CD8-positive, alpha-beta memory T cell (primary cell): ENCODE measurements around the gene TMPRSS3. TPM values are rescaled to one million over a fixed set of nuclear protein-coding genes. Genes with fewer than 3 reads are reported as not detected.

Experiments used
- CTCF ChIA-PET: fragments of 350-600 bp; sonication (Branson Sonifier 250); formaldehyde crosslinking; loops from one replicate; lab custom pipeline; 2021; ENCODE audit warnings: antibody characterized with exemption; lab: Charles Lee
- POLR2A ChIA-PET: fragments of 350-600 bp; sonication (Branson Sonifier 250); formaldehyde crosslinking; loops from one replicate; lab custom pipeline; 2021; ENCODE audit warnings: antibody characterized with exemption; lab: Charles Lee
- DNase-seq, 5 donors: peaks; one replicate each; pipeline versions ENCODE4 v3.0.0 to v3.0.0-alpha.2; 2020 to 2022; ENCODE audit warnings: mixed read lengths in 1 of 5
- H3K27ac ChIP-seq: one replicate; pipeline ENCODE4 v1.7.0; 2013; ENCODE audit warnings: low read depth, mild to moderate bottlenecking, low read length, moderate library complexity
- H3K27me3 ChIP-seq: 2 replicates; pipeline ENCODE4 v1.7.0; 2013; ENCODE audit warnings: low read length, mild to moderate bottlenecking; ENCODE audit not compliant: insufficient read depth, poor library complexity, severe bottlenecking
- H3K36me3 ChIP-seq: 2 replicates; pipeline ENCODE4 v1.7.0; 2013; ENCODE audit warnings: mild to moderate bottlenecking, low read length, moderate library complexity; ENCODE audit not compliant: insufficient read depth
- H3K4me1 ChIP-seq: 2 replicates; pipeline ENCODE4 v1.7.0; 2013; ENCODE audit warnings: mild to moderate bottlenecking, low read length, moderate library complexity; ENCODE audit not compliant: insufficient read depth
- H3K4me3 ChIP-seq: 2 replicates; pipeline ENCODE4 v1.7.0; 2013; ENCODE audit warnings: mild to moderate bottlenecking, low read length
- H3K9me3 ChIP-seq: 2 replicates; pipeline ENCODE4 v1.7.0; 2013; ENCODE audit warnings: mild to moderate bottlenecking, low read length
- H3K27ac Mint-ChIP-seq, 8 donors: one replicate each; pipeline ENCODE4 v1.8.0; 2020 to 2021; ENCODE audit warnings: mixed read lengths in 8 of 8, mild to moderate bottlenecking in 6 of 8, inconsistent platforms in 3 of 8, moderate library complexity in 3 of 8
- H3K27me3 Mint-ChIP-seq, 2 donors: one replicate each; pipeline ENCODE4 v1.8.0; 2020 to 2021; ENCODE audit warnings: mixed read lengths in 2 of 2, mild to moderate bottlenecking in 1 of 2, moderate library complexity in 1 of 2
- H3K36me3 Mint-ChIP-seq, 3 donors: one replicate each; pipeline ENCODE4 v1.8.0; 2020 to 2021; ENCODE audit warnings: mixed read lengths in 3 of 3, inconsistent platforms in 1 of 3, mild to moderate bottlenecking in 1 of 3
- H3K4me1 Mint-ChIP-seq, 3 donors: one replicate each; pipeline ENCODE4 v1.8.0; 2020 to 2021; ENCODE audit warnings: mixed read lengths in 3 of 3, inconsistent platforms in 1 of 3, mild to moderate bottlenecking in 1 of 3
- H3K4me3 Mint-ChIP-seq, 7 donors: one replicate each; pipeline ENCODE4 v1.8.0; 2020 to 2021; ENCODE audit warnings: mixed read lengths in 7 of 7, mild to moderate bottlenecking in 6 of 7, moderate library complexity in 4 of 7, inconsistent platforms in 2 of 7
- H3K9me3 Mint-ChIP-seq, 5 donors: one replicate each; pipeline ENCODE4 v1.8.0; 2020 to 2022; ENCODE audit warnings: mixed read lengths in 5 of 5, mild to moderate bottlenecking in 3 of 5, moderate library complexity in 2 of 5, inconsistent platforms in 1 of 5
- polyA plus RNA-seq: library from polyadenylated mRNA; unstranded; fragments of 300-500 nt; fragmentation: Illumina TruSeq; gene quantifications from one replicate; pipeline ENCODE4 v1.2.3, GENCODE V29; 2021
- total RNA-seq, 2 experiments: library from RNA; stranded (reverse); gene quantifications; one replicate each; pipeline ENCODE4 v1.2.3, GENCODE V29; 2021

TMPRSS3 gene
- total and polyA plus RNA-seq, 3 experiments from 2014 or later = 2.0 to 20.4 (median 19.6) TPM

DNA sequence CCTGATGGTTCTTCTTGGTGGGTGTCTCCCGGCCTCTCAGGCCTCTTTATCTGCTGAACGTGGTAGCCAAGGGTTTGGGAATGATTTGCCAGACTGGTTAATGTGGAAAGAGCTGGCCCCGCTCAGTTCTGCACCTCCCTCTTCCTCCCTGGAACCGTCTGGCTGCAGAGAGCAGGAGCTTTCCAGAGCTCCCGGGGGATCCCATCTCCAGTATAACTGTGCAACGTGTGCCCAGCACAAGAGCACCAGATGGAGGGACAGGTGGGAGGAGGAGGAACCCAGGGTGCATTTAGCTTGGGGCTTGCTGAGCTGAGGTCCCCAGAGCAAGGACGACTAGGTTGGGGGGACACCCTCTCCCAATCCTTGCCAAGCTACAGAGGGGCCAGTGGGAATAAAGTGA lies 34.6 kb downstream of the TMPRSS3 start:
- Histone ChIP-seq H3K27me3 (no peaks in the 10 kb centered on the region), H3K4me3 (no peak overlapping the region), H3K9me3 (no peaks in the 10 kb centered on the region), H3K36me3 (no peaks in the 10 kb centered on the region), H3K4me1 (peaks cover 4% of the 10 kb centered on the region), H3K27ac (no peak overlapping the region)
- H3K9me3 Mint-ChIP-seq = peaks cover 0 to 6% (median 5%) of the 10 kb centered on the region in 5 donors
- no peak for DNase-seq
- H3K27me3 Mint-ChIP-seq = peaks cover 7 to 22% of the 10 kb centered on the region in 2 donors
- no peak overlapping the region for H3K27ac Mint-ChIP-seq
- ChIA-PET CTCF (interaction anchor here (1.2 to 1.6 kb wide), 2 partner anchors 43 to 84 kb away, joined by 3 to 5 read pairs; partner anchors contain the start of gene UBASH3A), POLR2A (no interaction called here)
- H3K4me1 Mint-ChIP-seq = peaks cover 4 to 7% (median 4%) of the 10 kb centered on the region in 3 donors
- no peaks in the 10 kb centered on the region for H3K36me3 Mint-ChIP-seq
- no peak overlapping the region for H3K4me3 Mint-ChIP-seq

DNA sequence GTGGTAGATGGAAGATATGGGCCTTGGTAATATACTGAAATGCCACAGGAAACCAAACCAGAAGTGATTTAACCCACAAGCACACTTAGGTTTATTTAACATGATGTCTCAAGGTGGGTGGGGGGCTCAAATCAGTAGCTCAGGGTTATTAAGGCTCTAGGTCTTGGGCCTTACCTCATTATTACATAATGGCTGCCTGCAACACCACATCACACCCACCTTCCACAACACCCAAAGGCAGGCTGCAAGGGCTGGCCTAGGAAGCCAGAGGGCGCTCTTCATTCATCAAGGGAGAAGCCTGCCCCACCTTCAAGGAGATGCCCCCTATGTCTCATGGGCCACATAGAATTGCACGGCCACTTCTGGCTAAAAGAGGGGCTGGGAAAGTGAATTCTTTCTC lies 35.5 kb downstream of the TMPRSS3 start:
- H3K36me3 Mint-ChIP-seq = peaks cover 0 to 4% (median 0%) of the 10 kb centered on the region in 3 donors
- Histone ChIP-seq H3K36me3 (no peaks in the 10 kb centered on the region), H3K4me3 (no peak overlapping the region), H3K9me3 (no peaks in the 10 kb centered on the region), H3K4me1 (peaks cover 4% of the 10 kb centered on the region), H3K27ac (no peak overlapping the region), H3K27me3 (no peaks in the 10 kb centered on the region)
- H3K4me3 Mint-ChIP-seq = no peak overlapping the region
- H3K27ac Mint-ChIP-seq = no peak overlapping the region
- ChIA-PET POLR2A (no interaction called here), CTCF (interaction anchor here (1.0 to 1.6 kb wide), 3 partner anchors 21 to 85 kb away, joined by 3 to 5 read pairs (median 3); partner anchors contain the start of gene UBASH3A)
- DNase-seq = no peak
- H3K9me3 Mint-ChIP-seq = peaks cover 3 to 13% (median 10%) of the 10 kb centered on the region in 5 donors
- peaks cover 7 to 22% of the 10 kb centered on the region in 2 donors for H3K27me3 Mint-ChIP-seq
- peaks cover 4 to 7% (median 4%) of the 10 kb centered on the region in 3 donors for H3K4me1 Mint-ChIP-seq

DNA sequence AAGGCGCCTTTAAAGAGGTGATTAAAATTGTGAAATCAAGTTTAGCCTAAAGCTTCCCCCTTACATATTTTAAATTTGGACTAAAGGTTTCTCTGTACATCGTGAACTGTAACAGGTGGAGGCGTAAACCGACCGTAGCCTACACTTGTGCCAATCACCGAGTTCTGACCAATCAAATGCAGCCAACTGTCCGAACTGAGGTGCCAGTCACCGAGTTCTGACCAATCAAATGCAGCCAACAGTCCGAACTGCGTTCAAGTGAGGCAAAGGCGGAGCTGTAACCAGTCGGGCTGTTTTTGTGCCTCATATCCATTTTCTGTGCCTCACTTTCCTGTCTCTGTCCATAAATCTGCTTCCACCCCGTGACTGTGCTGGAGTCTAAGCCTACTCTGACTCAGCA lies 36.9 kb downstream of the TMPRSS3 start:
- Histone ChIP-seq H3K4me3 (no peak overlapping the region), H3K36me3 (no peaks in the 10 kb centered on the region), H3K27ac (no peak overlapping the region), H3K4me1 (peaks cover 4% of the 10 kb centered on the region), H3K27me3 (no peaks in the 10 kb centered on the region), H3K9me3 (no peaks in the 10 kb centered on the region)
- Mint-ChIP-seq H3K27ac (no peak overlapping the region), H3K36me3 (peaks cover 0 to 12% (median 0%) of the 10 kb centered on the region in 3 donors), H3K27me3 (peaks cover 7 to 32% of the 10 kb centered on the region in 2 donors), H3K9me3 (peaks cover 16 to 21% (median 20%) of the 10 kb centered on the region in 5 donors), H3K4me1 (peaks cover 4 to 7% (median 4%) of the 10 kb centered on the region in 3 donors), H3K4me3 (no peak overlapping the region)
- POLR2A ChIA-PET = no interaction called here
- CTCF ChIA-PET = no interaction called here
- no peak for DNase-seq

DNA sequence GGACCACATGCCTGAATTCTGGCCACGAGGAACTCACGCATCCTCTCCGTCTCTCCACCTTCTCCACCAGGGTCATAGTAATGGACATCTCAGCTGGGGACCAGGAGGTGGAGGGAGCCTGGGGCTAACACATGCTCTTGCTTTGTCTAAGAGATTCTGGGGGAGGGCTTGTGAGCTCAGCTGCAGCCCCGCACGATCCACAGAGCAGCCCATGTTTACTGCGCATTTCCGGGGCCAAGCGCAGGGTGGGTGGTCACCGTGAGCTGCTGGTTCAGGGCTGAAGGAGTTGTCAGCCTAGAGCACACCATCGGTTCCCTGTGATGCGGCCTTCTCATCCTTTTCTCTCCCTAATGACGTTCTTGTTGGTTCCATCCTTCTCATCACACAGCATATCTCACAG lies 37.6 kb downstream of the TMPRSS3 start:
- Histone ChIP-seq H3K36me3 (no peaks in the 10 kb centered on the region), H3K27me3 (no peaks in the 10 kb centered on the region), H3K9me3 (no peaks in the 10 kb centered on the region), H3K27ac (no peak overlapping the region), H3K4me3 (no peak overlapping the region), H3K4me1 (peaks cover 4% of the 10 kb centered on the region)
- Mint-ChIP-seq H3K4me3 (no peak overlapping the region), H3K4me1 (peaks cover 2 to 5% (median 3%) of the 10 kb centered on the region in 3 donors), H3K27ac (no peak overlapping the region), H3K9me3 (peaks cover 16 to 23% (median 22%) of the 10 kb centered on the region in 5 donors), H3K27me3 (peaks cover 7 to 32% of the 10 kb centered on the region in 2 donors), H3K36me3 (peaks cover 0 to 18% (median 0%) of the 10 kb centered on the region in 3 donors)
- CTCF ChIA-PET = no interaction called here
- no peak for DNase-seq
- POLR2A ChIA-PET = no interaction called here

DNA sequence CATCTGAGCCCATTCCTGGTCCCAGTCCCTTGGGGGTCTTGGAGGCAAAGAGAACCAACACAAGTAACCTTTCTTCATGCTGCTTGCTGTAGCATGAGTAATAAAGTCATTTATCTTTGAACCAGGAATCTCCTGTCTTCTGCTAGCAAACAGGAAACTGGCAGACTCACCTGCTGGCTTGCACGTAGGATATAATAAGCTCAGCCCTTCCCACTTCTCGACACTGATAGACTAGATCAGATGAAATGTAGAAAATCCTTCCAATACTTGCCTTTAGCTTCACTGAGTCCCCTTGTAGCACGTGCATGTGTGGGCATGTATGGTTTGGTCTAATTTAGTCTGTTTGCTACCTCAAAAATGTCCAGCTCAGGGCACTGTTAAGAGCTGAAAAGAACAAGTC lies 38.5 kb downstream of the TMPRSS3 start:
- peaks cover 7 to 31% of the 10 kb centered on the region in 2 donors for H3K27me3 Mint-ChIP-seq
- Histone ChIP-seq H3K27ac (no peak overlapping the region), H3K36me3 (no peaks in the 10 kb centered on the region), H3K4me1 (no peaks in the 10 kb centered on the region), H3K27me3 (no peaks in the 10 kb centered on the region), H3K4me3 (no peak overlapping the region), H3K9me3 (no peaks in the 10 kb centered on the region)
- no peaks in the 10 kb centered on the region for H3K4me1 Mint-ChIP-seq
- H3K4me3 Mint-ChIP-seq = no peak overlapping the region
- H3K9me3 Mint-ChIP-seq = peaks cover 16 to 24% (median 22%) of the 10 kb centered on the region in 5 donors
- H3K27ac Mint-ChIP-seq = no peak overlapping the region
- DNase-seq = no peak
- H3K36me3 Mint-ChIP-seq = peaks cover 0 to 20% (median 0%) of the 10 kb centered on the region in 3 donors
- ChIA-PET POLR2A (no interaction called here), CTCF (no interaction called here)

DNA sequence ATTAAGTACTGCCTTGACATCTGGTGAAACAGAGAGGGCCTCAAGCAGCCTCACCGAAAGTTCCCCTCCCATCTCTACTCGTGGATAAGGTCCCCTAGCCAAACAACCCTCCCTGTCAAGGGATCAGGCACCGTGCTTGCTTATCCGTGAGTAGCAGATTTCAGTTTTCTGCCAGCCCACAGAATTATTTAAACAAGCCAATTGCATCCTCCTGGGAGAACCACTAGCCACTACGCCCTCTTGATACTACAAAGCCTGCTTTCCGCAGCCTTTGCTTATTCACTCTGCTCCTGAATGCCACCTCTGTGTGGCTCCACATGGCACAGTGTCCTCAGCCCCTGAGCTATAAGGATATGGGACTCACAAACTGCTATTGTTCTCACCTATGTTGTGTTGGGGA lies 39.2 kb downstream of the TMPRSS3 start:
- Mint-ChIP-seq H3K4me1 (no peaks in the 10 kb centered on the region), H3K27ac (no peak overlapping the region), H3K36me3 (peaks cover 0 to 20% (median 0%) of the 10 kb centered on the region in 3 donors), H3K4me3 (no peak overlapping the region), H3K9me3 (peaks cover 16 to 24% (median 22%) of the 10 kb centered on the region in 5 donors), H3K27me3 (peaks cover 7 to 25% of the 10 kb centered on the region in 2 donors)
- CTCF ChIA-PET = no interaction called here
- Histone ChIP-seq H3K9me3 (no peaks in the 10 kb centered on the region), H3K4me1 (no peaks in the 10 kb centered on the region), H3K4me3 (no peak overlapping the region), H3K27me3 (no peaks in the 10 kb centered on the region), H3K36me3 (no peaks in the 10 kb centered on the region), H3K27ac (no peak overlapping the region)
- no peak for DNase-seq
- POLR2A ChIA-PET = no interaction called here

DNA sequence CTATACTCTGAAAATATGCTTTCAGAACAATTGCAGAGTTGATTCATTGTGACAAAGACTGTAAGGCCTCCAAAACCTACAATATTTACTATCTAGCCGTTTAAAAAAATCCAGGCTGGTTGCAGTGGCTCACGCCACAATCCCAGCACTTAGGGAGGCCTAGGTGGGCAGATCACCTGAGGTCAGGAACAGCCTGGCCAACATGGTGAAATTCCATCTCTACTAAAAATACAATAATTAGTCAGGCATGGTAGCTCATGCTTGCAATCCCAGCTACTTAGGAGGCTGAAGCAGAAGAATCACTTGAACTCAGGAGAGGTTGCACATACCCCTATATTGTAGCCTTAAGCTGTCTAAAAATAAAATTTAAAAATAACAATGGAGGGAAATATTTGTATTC lies 39.8 kb downstream of the TMPRSS3 start:
- ChIA-PET POLR2A (no interaction called here), CTCF (no interaction called here)
- Mint-ChIP-seq H3K4me1 (no peaks in the 10 kb centered on the region), H3K27me3 (peaks cover 7 to 24% of the 10 kb centered on the region in 2 donors), H3K36me3 (peaks cover 0 to 20% (median 0%) of the 10 kb centered on the region in 3 donors), H3K9me3 (peaks cover 16 to 24% (median 22%) of the 10 kb centered on the region in 5 donors), H3K4me3 (no peak overlapping the region), H3K27ac (no peak overlapping the region)
- H3K36me3 ChIP-seq = no peaks in the 10 kb centered on the region
- H3K9me3 ChIP-seq = no peaks in the 10 kb centered on the region
- H3K27ac ChIP-seq = no peak overlapping the region
- H3K4me1 ChIP-seq = no peaks in the 10 kb centered on the region
- H3K27me3 ChIP-seq = no peaks in the 10 kb centered on the region
- DNase-seq = no peak
- H3K4me3 ChIP-seq = no peak overlapping the region

DNA sequence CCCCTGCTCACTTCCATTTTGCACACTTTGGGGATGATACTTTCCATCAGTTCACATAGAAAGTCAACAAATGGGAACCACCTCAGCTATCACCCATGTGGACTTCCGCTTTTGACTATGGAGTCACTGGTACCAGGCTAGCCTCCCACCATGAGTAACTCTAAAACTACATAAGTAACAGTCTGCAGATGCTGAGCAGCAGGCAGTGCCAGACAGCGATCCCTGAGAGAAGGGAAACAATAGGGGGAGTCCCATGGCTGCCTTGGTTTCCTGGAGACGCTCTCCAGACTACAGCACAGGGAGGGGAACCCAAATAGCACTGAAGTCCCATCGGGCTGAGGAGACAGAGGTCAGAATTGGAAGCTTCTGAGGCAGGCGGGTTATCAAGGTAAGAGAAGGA lies 42.2 kb downstream of the TMPRSS3 start:
- Mint-ChIP-seq H3K9me3 (peaks cover 16 to 24% (median 22%) of the 10 kb centered on the region in 5 donors), H3K4me3 (no peak overlapping the region), H3K27me3 (peaks cover 7 to 23% of the 10 kb centered on the region in 2 donors), H3K36me3 (peaks cover 0 to 20% (median 0%) of the 10 kb centered on the region in 3 donors), H3K4me1 (no peaks in the 10 kb centered on the region), H3K27ac (no peak overlapping the region)
- no peak overlapping the region for H3K27ac ChIP-seq
- H3K36me3 ChIP-seq = no peaks in the 10 kb centered on the region
- DNase-seq = no peak
- no peaks in the 10 kb centered on the region for H3K4me1 ChIP-seq
- ChIA-PET POLR2A (no interaction called here), CTCF (no interaction called here)
- no peaks in the 10 kb centered on the region for H3K27me3 ChIP-seq
- no peak overlapping the region for H3K4me3 ChIP-seq
- H3K9me3 ChIP-seq = no peaks in the 10 kb centered on the region
